SH-SY5Y (cell line): ENCODE measurements around the gene MAP7D1.

Experiments used
- GATA2 ChIP-seq: IDR thresholded peaks from 2 replicates; pipeline ENCODE4 v1.6.1; 2011; ENCODE audit warnings: mild to moderate bottlenecking, low read depth, low read length
- GATA3 ChIP-seq: IDR thresholded peaks from 2 replicates; pipeline ENCODE4 v1.6.1; 2011; ENCODE audit warnings: low read depth, mild to moderate bottlenecking, low read length, moderate library complexity

Gene MAP7D1

DNA sequence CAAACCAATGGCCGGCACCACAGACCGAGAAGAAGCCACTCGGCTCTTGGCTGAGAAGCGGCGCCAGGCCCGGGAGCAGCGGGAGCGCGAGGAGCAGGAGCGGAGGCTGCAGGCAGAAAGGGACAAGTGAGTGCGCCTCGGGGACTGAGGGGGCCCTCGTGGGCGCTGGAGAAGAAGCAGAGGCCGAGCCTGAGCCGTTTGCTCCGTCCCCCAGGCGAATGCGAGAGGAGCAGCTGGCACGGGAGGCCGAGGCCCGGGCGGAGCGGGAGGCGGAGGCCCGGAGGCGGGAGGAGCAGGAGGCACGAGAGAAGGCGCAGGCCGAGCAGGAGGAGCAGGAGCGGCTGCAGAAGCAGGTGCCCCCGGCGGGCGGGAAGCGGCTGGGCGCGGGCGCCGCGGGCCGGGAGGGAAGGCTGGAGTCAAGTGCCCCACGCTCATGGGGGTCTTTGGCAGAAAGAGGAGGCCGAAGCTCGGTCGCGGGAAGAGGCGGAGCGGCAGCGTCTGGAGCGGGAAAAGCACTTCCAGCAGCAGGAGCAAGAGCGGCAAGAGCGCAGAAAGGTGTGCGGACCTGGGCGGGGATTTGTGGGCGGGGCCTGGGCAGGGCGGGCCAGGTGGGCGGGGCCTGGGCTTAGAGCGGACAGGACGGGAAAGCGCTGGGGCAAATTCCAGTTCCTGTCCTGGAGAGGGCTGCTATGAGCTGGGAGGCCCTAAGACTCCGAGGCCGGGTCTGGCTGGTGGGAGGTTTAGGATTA lies 22.7 kb downstream of the MAP7D1 start:
- no peak for TF ChIP-seq GATA3
- TF ChIP-seq GATA2: no peak

DNA sequence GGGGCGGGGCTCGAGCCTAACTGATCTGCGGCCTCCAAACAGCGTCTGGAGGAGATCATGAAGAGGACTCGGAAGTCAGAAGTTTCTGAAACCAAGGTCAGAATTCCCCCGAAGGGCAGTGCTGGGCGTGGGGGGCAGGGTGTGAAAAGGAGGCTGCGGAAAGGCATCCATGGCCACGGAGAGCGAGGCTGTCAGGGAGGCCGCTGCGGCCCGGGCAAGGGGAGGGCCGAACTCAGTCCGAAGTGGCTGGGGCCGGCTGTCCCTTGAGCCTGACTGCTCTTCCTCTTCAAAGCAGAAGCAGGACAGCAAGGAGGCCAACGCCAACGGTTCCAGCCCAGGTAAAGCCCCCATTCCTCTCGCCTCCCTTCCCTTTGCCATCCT lies 23.2 kb downstream of the MAP7D1 start:
- TF ChIP-seq GATA2 (no peak), GATA3 (no peak)

DNA sequence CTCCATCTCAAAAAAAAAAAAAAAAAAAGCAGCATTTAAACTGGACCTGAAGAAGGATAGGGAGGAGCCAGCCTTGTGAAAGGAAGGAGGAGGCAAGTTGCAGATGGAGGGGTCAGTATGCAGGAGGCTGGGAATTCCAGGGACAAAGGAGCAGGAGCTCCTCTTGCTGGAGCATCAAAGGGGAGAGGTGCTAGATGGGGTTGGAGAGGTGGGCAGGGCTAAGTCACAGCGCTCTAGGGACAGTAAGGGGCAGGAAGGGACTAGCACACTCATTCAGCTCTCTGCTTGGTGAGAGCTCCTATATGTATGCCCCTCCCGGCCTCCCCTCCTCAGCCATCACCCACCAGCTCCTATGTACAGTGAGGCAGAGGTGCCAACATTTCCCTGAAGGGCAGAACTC lies 26.8 kb downstream of the MAP7D1 start:
- TF ChIP-seq GATA2 (no peak), GATA3 (no peak)

DNA sequence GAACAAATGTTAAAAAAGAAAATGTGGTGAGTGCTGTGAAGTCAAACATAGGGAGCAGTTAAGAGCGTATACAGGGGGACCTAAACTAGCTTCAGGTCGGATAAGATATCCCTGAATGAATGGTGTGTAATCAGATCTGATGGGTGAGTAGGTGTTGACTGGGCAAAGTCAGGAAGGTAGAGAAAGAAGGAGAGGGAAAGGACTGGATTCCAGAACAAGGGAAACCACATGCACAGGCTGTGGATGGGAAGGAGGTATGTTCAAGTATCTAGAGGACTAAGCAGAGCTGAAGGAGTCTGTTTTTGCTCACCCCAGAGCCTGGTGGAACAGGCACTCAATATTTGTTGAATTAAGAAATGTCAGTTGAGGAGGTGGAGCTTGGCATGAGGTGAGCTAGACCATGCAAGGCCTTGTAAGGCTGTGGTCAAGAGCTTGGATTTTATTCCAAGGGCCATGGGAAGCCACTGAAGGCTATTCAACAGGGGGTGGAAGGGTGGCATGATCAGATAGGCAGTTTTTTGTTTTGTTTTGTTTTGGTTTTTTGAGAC lies 27.4 kb downstream of the MAP7D1 start:
- TF ChIP-seq GATA3 (no peak), GATA2 (no peak)

DNA sequence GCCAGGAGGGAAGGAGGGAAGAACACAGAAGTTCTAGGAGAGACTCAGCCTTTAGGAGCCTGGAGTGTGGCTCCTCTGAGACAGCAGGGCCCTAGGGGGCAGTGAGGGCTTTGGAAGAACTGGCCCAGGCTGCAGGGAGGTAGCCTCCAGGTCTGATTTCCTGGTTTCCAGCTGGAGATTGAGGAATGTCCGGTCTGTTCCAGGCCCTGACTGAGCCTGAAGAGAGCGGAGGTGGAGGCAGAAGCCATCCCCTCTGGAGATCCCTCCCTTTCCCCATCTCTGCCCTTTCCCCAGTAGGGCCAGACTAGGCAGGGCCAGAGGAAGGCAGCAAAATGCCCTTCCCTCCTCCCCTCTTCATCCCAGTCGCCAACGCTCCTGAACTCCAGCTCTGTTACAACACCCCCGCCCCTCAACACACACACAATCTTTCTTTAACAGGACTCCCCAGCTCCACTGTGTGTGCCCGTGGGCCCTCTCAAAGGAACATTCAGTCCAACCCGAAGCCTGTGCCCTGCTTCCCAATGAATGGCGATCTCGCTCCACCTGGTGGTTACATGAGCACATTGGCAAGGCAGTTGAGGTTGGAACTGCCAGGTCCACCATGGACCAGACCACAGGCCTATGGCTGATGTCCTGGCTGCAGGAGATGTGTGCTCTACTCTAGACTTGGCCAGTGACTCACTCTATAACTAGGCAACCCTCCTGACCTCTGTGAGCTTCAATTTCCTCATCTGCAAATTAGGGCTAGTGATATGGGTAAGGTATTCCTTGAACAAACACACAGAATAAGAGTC lies 32.0 kb downstream of the MAP7D1 start:
- TF ChIP-seq GATA2: no peak
- no peak for TF ChIP-seq GATA3

DNA sequence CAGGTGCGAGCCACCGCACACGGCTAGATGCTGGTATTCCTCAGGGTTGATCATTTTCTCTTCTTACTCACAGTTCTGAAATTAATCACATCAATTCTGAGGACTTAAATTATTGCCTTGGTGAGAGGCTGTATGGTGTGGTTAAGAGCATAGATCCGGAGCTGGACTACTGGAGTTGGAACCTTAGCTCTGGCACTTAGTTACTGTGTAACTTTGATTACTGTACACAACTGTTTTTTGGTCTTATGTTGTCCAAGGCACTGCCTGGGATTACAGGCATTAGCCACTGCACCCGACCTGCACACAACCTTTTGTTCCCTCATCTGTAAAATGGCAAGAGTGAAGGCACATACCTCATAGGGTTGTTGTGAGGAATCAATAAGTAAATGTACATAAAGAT lies 42.7 kb downstream of the MAP7D1 start:
- TF ChIP-seq GATA3 (no peak), GATA2 (no peak)

DNA sequence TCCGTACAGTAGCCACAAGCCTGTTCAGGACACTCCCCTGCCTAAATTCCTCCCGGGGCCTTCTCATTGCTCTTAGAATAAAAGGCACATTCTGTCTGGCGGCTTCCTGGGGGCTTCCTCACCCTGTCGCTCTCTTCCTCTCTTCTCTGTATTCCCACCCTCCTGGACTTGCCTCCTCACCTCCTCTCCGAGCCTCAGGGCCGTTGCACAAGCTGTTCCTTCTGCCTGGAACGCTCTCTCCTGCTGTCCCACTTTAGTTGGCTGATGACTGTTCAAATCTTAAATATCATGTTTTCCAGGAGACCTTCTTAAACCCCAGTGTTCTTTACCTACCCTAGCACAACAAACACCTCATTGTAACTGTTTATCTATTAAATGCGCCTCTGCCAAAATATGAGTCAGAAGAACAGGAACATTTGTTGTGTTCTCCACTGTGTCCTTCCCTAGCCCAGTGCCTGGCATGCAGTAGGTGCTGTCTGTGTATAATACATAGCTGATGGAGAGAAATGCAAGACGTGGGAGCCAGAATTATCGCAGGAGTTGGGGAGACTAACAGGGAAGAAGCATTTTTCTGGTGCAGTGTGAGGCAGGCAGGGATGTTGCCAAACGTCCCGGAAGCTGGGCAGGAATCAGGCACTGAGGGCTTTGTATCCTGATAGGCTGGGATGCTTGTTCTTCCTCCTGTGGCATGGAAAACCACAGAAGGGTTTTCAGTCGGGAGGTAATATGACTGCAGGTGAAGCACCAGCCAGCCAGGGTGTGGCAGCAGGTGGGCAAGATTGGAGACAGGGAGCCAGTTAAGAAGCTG lies 44.2 kb downstream of the MAP7D1 start:
- TF ChIP-seq GATA2 (no peak), GATA3 (no peak)

DNA sequence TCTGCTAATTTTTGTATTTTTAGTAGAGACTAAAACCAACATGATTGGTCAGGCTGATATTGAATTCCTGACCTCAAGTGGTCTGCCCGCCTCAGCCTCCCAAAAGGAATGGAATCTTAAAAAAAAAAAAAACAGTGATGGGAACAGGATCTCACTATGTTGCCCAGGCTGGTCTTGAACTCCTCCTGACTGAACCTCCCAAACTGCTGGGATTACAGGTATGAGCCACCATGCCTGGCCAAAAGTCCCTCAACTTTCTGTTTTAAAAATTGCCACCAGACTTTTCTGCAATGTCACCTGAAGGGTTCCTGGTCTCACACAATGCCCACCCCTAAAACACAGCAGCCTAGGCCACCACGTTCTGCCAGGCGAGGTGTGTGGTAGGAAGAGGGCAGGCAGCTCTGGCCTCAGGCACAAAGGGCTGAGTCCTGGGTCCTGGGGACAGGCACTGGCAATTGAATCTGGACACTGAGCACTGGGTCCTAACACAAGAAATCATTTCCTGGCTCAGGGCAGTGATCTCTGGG lies 47.1 kb downstream of the MAP7D1 start:
- no peak for TF ChIP-seq GATA2
- no peak for TF ChIP-seq GATA3

DNA sequence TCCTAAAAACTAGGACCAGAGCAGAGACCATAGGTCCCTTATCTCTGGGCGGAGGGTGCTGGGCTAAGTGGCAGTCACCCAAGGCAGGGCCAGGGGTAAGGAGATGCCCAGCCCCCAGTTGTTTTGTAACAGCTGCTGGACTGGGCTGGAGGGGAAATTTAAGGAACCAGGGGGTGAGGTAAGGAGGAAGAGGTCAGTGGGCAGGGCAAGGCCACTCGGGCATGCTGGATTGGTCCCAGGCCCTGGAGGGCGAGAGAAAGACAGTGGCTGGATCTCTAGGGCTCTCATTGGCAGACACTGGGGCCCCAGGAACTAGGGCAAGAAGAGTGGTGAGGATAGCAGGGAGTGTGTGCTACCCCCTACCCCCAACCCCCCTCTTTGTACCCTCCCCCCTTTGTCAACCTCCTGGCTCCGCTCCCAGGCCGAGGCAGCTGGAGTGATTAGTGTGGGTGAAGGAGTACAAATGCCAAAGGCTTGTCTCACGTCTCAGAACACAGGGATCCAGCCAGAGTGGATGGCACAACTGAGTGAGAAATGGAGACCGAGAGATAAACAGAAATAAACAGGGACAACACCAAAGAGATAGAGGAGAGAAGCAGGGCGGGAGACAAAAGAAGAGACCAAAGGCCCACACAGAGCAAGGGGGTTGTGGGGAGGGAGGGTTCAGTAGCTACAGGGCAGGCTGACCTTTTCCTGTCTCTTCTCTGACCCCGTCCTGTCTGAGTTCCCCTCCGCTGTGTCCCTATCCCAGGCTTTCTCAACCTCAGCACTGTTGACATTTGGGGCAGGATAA lies 47.8 kb downstream of the MAP7D1 start:
- TF ChIP-seq GATA3: no peak
- no peak for TF ChIP-seq GATA2

DNA sequence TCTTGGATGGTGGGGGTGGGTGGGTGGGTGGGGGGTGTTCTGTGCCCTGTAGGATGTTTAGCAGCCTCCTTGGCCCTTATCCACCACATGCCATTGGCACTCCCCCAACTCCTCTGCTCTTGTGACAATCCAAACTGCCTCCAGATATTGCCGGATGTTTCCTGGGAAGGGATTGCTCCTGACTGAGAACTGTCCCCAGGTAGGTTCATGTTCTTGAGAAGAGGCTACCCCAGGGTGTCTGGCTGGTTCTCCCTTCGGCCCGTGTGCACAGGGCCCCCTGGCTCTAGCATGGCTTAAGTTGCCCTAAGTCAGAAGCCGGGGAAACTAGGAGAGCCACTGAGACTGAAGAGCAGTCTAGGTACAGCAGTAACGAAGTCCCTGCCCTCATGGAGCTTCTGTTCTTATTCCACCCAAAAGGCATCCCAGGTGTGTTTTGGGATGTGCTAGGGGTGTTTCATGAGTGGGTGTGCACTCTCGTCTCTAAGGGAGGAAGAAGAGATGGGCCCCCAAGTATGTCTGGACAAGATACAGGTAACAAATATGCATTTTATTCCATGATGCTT lies 48.5 kb downstream of the MAP7D1 start:
- no peak for TF ChIP-seq GATA3
- TF ChIP-seq GATA2: no peak

DNA sequence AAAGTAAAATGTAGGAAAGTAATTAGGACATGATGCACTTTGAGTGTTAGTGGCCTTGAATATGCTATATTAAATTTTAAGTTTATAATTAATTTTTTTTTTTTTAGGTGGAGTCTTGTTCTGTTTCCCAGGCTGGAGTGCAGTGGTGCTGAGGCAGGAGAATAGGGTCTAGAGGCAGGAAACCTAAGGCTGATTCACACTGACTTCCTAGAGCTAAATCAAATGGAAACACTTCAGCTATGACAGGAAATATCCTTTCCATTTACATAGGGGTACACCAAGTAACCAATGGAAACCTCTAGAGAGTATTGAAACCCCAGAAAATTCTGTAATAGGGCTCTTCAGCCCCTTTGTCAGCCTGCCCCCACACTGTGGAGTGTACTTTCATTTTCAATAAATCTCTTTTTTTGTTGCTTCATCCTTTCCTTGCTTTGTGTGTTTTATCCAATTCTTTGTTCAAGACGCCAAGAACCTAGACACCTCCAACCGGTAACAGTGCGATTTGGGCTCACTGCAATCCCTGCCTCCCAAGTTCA lies 50.4 kb downstream of the MAP7D1 start:
- TF ChIP-seq GATA2 (no peak), GATA3 (no peak)

DNA sequence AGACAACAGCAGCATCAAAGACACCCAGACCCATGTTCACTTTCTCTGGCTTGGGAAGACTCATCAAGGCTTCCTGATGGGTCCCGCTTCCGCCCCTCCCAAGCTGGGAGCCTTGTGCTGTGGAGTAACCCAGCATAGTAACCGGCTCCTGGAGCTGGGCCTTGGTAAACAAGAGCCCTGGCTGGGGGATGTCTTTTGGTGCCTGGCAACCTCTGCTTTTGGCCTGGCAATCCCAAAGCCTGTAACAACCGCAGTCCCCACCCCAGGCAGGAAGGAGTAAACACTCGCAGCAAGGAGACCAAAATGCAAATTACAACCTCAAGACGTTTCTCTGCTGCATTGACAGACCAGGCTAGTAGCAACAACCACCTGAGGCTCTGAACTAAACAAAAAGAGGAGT lies 51.4 kb downstream of the MAP7D1 start:
- TF ChIP-seq GATA3 (no peak), GATA2 (no peak)

DNA sequence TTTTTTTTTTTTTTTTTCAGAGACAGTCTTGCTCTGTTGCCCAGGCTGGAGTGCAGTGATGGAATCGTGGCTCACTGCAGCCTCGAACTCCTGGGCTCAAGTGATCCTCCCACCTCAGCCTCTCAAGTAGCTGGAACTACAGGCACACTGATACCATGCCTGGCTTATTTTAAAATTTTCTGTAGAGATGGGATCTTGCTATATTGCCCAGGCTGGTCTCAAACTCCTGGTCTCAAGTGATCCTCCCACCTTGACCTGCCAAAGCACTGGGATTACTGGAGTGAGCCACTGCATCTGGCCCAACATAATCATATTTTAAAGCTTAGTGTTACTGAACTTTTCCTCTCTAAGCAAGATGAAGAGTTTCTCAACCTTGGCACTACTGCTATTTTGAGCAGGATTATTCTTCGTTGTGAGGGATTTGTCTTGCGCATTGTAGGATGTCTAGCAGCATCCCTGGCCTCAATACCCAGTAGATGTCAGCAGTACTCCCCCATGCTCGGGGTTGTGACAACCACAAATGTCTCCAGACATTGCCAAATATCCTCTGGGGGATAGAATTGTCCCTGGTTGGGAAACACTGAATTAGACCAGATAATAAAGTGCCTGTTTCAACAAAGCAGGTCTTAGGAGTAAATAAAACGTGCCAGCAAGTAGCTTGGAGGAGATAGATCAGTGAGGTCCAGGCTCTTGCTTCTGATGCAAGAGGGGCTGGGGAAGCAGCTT lies 53.2 kb downstream of the MAP7D1 start:
- TF ChIP-seq GATA3: no peak
- no peak for TF ChIP-seq GATA2

DNA sequence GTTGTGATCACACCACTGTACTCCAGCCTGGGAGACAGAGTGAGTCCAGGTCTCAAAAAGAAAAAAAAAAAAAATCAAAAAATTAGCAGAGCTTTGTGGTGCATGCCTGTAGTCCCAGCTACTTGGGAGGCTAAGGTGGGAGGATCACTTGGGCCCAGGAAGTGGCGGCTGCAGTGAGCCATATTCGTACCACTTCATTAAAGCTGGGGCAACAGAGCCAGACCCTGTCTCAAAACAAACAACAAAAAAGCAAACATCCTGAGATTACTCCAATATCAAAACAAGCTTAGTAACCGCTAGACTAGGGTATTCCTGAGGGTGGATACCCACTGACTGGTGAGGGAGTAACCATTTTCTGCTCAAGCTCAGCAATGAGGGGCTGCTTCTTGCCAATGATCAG lies 55.3 kb downstream of the MAP7D1 start:
- TF ChIP-seq GATA2: no peak
- no peak for TF ChIP-seq GATA3
